ENCODE data around the gene SRGAP1.

SRGAP1 gene

GRCh38 chr12:63937378-63938316 is 93.1 kb downstream of the SRGAP1 start:
- DNase-seq (ENCODE audit: low read depth in 3 of 3), result no peak

- DNase-seq (ENCODE audit: low read depth in 3 of 3), result no peak
Observed at GRCh38 chr12:63940310-63941005, 96.0 kb downstream of the SRGAP1 start.

GRCh38 chr12:63941166-63941800 is 96.8 kb downstream of the SRGAP1 start:
- no peak for DNase-seq (ENCODE audit: low read depth in 3 of 3)

- DNase-seq (ENCODE audit: low read depth in 3 of 3), result no peak
Observed at GRCh38 chr12:63941879-63942278, 97.4 kb downstream of the SRGAP1 start.

GRCh38 chr12:63942464-63943241 is 98.2 kb downstream of the SRGAP1 start:
- no peak for DNase-seq (ENCODE audit: low read depth in 3 of 3)

- DNase-seq (ENCODE audit: low read depth in 3 of 3), result no peak
Observed at GRCh38 chr12:63944034-63944579, 99.6 kb downstream of the SRGAP1 start.

GRCh38 chr12:63944586-63945228 is 100.2 kb downstream of the SRGAP1 start:
- DNase-seq (ENCODE audit: low read depth in 3 of 3), result no peak

GRCh38 chr12:63945777-63946176 is 101.3 kb downstream of the SRGAP1 start:
- no peak for DNase-seq (ENCODE audit: low read depth in 3 of 3)

GRCh38 chr12:63948211-63948610 is 103.7 kb downstream of the SRGAP1 start:
- DNase-seq (ENCODE audit: low read depth in 3 of 3), result no peak

- no peak for DNase-seq (ENCODE audit: low read depth in 3 of 3)
Observed at GRCh38 chr12:63949902-63950301, 105.4 kb downstream of the SRGAP1 start.

- no peak for DNase-seq (ENCODE audit: low read depth in 3 of 3)
Observed at GRCh38 chr12:63952995-63953394, 108.5 kb downstream of the SRGAP1 start.

- DNase-seq (ENCODE audit: low read depth in 3 of 3), result no peak
Observed at GRCh38 chr12:63955831-63956666, 111.5 kb downstream of the SRGAP1 start.

GRCh38 chr12:63957496-63957895 is 113.0 kb downstream of the SRGAP1 start:
- DNase-seq (ENCODE audit: low read depth in 3 of 3), result no peak

- DNase-seq (ENCODE audit: low read depth in 3 of 3), result no peak
Observed at GRCh38 chr12:63958876-63959580, 114.5 kb downstream of the SRGAP1 start.

GRCh38 chr12:63961048-63961447 is 116.5 kb downstream of the SRGAP1 start:
- DNase-seq (ENCODE audit: low read depth in 3 of 3), result no peak

- DNase-seq (ENCODE audit: low read depth in 3 of 3), result no peak
Observed at GRCh38 chr12:63961543-63961942, 117.0 kb downstream of the SRGAP1 start.

- DNase-seq (ENCODE audit: low read depth in 3 of 3), result no peak
Observed at GRCh38 chr12:63963868-63964267, 119.4 kb downstream of the SRGAP1 start.

- no peak for DNase-seq (ENCODE audit: low read depth in 3 of 3)
Observed at GRCh38 chr12:63964301-63964700, 119.8 kb downstream of the SRGAP1 start.

- no peak for DNase-seq (ENCODE audit: low read depth in 3 of 3)
Observed at GRCh38 chr12:63965936-63966605, 121.6 kb downstream of the SRGAP1 start.
